ENCODE data around the gene SPRY4. TPM values are rescaled to one million over a fixed set of nuclear protein-coding genes. Genes with fewer than 3 reads are reported as not detected.

The SPRY4 gene
- total RNA-seq, 2 donors from 2014 or later: 0.71 to 1.1 TPM

GRCh38 chr5:142313682-142314081 lies 11.1 kb downstream of the SPRY4 start:
- Mint-ChIP-seq H3K27me3 (no peaks in the 10 kb centered on the region), H3K4me3 (no peak overlapping the region), H3K36me3 (ENCODE audit: low read depth) (no peaks in the 10 kb centered on the region), H3K9me3 (no peaks in the 10 kb centered on the region), H3K4me1 (peaks cover 3% of the 10 kb centered on the region), H3K27ac (no peak overlapping the region)
- no peak for ATAC-seq (replicated peaks)

- Mint-ChIP-seq H3K9me3 (no peaks in the 10 kb centered on the region), H3K27ac (no peak overlapping the region), H3K36me3 (ENCODE audit: low read depth) (no peaks in the 10 kb centered on the region), H3K4me3 (no peak overlapping the region), H3K27me3 (no peaks in the 10 kb centered on the region), H3K4me1 (peaks cover 3% of the 10 kb centered on the region)
- ATAC-seq (replicated peaks): no peak
These were observed 11.5 kb downstream of the SPRY4 start for GRCh38 chr5:142313275-142313674.

GRCh38 chr5:142312399-142312798 lies 12.4 kb downstream of the SPRY4 start:
- no peak for ATAC-seq (replicated peaks)
- Mint-ChIP-seq H3K27me3 (no peaks in the 10 kb centered on the region), H3K27ac (no peak overlapping the region), H3K4me3 (no peak overlapping the region), H3K4me1 (peaks cover 3% of the 10 kb centered on the region), H3K36me3 (ENCODE audit: low read depth) (no peaks in the 10 kb centered on the region), H3K9me3 (no peaks in the 10 kb centered on the region)

GRCh38 chr5:142311725-142312124 lies 13.1 kb downstream of the SPRY4 start:
- H3K27ac Mint-ChIP-seq: no peak overlapping the region
- H3K27me3 Mint-ChIP-seq: no peaks in the 10 kb centered on the region
- peaks cover 3% of the 10 kb centered on the region for H3K4me1 Mint-ChIP-seq
- no peaks in the 10 kb centered on the region for H3K9me3 Mint-ChIP-seq
- H3K4me3 Mint-ChIP-seq: no peak overlapping the region
- H3K36me3 Mint-ChIP-seq (ENCODE audit: low read depth): no peaks in the 10 kb centered on the region
- no peak for ATAC-seq (replicated peaks)

- Mint-ChIP-seq H3K27ac (no peak overlapping the region), H3K36me3 (ENCODE audit: low read depth) (no peaks in the 10 kb centered on the region), H3K9me3 (no peaks in the 10 kb centered on the region), H3K27me3 (no peaks in the 10 kb centered on the region), H3K4me3 (no peak overlapping the region), H3K4me1 (peaks cover 3% of the 10 kb centered on the region)
- no peak for ATAC-seq (replicated peaks)
These were observed 14.0 kb downstream of the SPRY4 start for GRCh38 chr5:142310803-142311202.

GRCh38 chr5:142309747-142310318 lies 15.0 kb downstream of the SPRY4 start:
- Mint-ChIP-seq H3K9me3 (no peaks in the 10 kb centered on the region), H3K27me3 (no peaks in the 10 kb centered on the region), H3K4me3 (no peak overlapping the region), H3K36me3 (ENCODE audit: low read depth) (no peaks in the 10 kb centered on the region), H3K4me1 (no peaks in the 10 kb centered on the region), H3K27ac (no peak overlapping the region)
- ATAC-seq (replicated peaks): no peak

- H3K27ac Mint-ChIP-seq: no peak overlapping the region
- H3K9me3 Mint-ChIP-seq: no peaks in the 10 kb centered on the region
- H3K36me3 Mint-ChIP-seq (ENCODE audit: low read depth): no peaks in the 10 kb centered on the region
- H3K4me3 Mint-ChIP-seq: no peak overlapping the region
- ATAC-seq (replicated peaks): no peak
- H3K4me1 Mint-ChIP-seq: no peaks in the 10 kb centered on the region
- no peaks in the 10 kb centered on the region for H3K27me3 Mint-ChIP-seq
These were observed 16.5 kb downstream of the SPRY4 start for GRCh38 chr5:142308358-142308757.

- H3K4me1 Mint-ChIP-seq: no peaks in the 10 kb centered on the region
These were observed 17.5 kb downstream of the SPRY4 start for GRCh38 chr5:142307146-142307890.

GRCh38 chr5:142306077-142306502 lies 18.7 kb downstream of the SPRY4 start:
- Mint-ChIP-seq H3K36me3 (ENCODE audit: low read depth) (no peaks in the 10 kb centered on the region), H3K27me3 (no peaks in the 10 kb centered on the region), H3K9me3 (no peaks in the 10 kb centered on the region), H3K4me1 (no peaks in the 10 kb centered on the region), H3K4me3 (no peak overlapping the region), H3K27ac (no peak overlapping the region)
- no peak for ATAC-seq (replicated peaks)

More at GRCh38 chr5:142307146-142307890, 17.5 kb downstream of the SPRY4 start:
- Mint-ChIP-seq H3K27ac (no peak overlapping the region), H3K36me3 (ENCODE audit: low read depth) (no peaks in the 10 kb centered on the region), H3K9me3 (no peaks in the 10 kb centered on the region), H3K27me3 (no peaks in the 10 kb centered on the region), H3K4me3 (no peak overlapping the region)
- ATAC-seq (replicated peaks): no peak

- Mint-ChIP-seq H3K4me1 (no peaks in the 10 kb centered on the region), H3K27ac (no peak overlapping the region), H3K36me3 (ENCODE audit: low read depth) (no peaks in the 10 kb centered on the region), H3K27me3 (no peaks in the 10 kb centered on the region), H3K9me3 (no peaks in the 10 kb centered on the region), H3K4me3 (no peak overlapping the region)
- no peak for ATAC-seq (replicated peaks)
These were observed 19.6 kb downstream of the SPRY4 start for GRCh38 chr5:142305211-142305610.

GRCh38 chr5:142304013-142304701 lies 20.7 kb downstream of the SPRY4 start:
- Mint-ChIP-seq H3K27me3 (no peaks in the 10 kb centered on the region), H3K27ac (no peak overlapping the region), H3K4me3 (no peak overlapping the region), H3K36me3 (ENCODE audit: low read depth) (no peaks in the 10 kb centered on the region), H3K9me3 (no peaks in the 10 kb centered on the region), H3K4me1 (no peaks in the 10 kb centered on the region)
- ATAC-seq (replicated peaks): no peak

- no peaks in the 10 kb centered on the region for H3K27me3 Mint-ChIP-seq
- no peaks in the 10 kb centered on the region for H3K9me3 Mint-ChIP-seq
- no peaks in the 10 kb centered on the region for H3K36me3 Mint-ChIP-seq (ENCODE audit: low read depth)
- H3K4me1 Mint-ChIP-seq: no peaks in the 10 kb centered on the region
- no peak overlapping the region for H3K27ac Mint-ChIP-seq
- no peak for ATAC-seq (replicated peaks)
- H3K4me3 Mint-ChIP-seq: no peak overlapping the region
These were observed 21.3 kb downstream of the SPRY4 start for GRCh38 chr5:142303565-142303964.

- ATAC-seq (replicated peaks): no peak
- Mint-ChIP-seq H3K9me3 (no peaks in the 10 kb centered on the region), H3K4me3 (no peak overlapping the region), H3K27ac (no peak overlapping the region), H3K36me3 (ENCODE audit: low read depth) (no peaks in the 10 kb centered on the region), H3K4me1 (no peaks in the 10 kb centered on the region), H3K27me3 (no peaks in the 10 kb centered on the region)
These were observed 23.3 kb downstream of the SPRY4 start for GRCh38 chr5:142301540-142301939.

- no peaks in the 10 kb centered on the region for H3K27me3 Mint-ChIP-seq
- no peak overlapping the region for H3K4me3 Mint-ChIP-seq
- H3K9me3 Mint-ChIP-seq: no peaks in the 10 kb centered on the region
- H3K4me1 Mint-ChIP-seq: no peaks in the 10 kb centered on the region
- H3K36me3 Mint-ChIP-seq (ENCODE audit: low read depth): no peaks in the 10 kb centered on the region
- H3K27ac Mint-ChIP-seq: no peak overlapping the region
- ATAC-seq (replicated peaks): no peak
These were observed 24.1 kb downstream of the SPRY4 start for GRCh38 chr5:142300677-142301076.

- ATAC-seq (replicated peaks): no peak
- no peaks in the 10 kb centered on the region for H3K36me3 Mint-ChIP-seq (ENCODE audit: low read depth)
- no peaks in the 10 kb centered on the region for H3K4me1 Mint-ChIP-seq
- H3K27ac Mint-ChIP-seq: no peak overlapping the region
- H3K4me3 Mint-ChIP-seq: no peak overlapping the region
- H3K27me3 Mint-ChIP-seq: no peaks in the 10 kb centered on the region
- H3K9me3 Mint-ChIP-seq: no peaks in the 10 kb centered on the region
These were observed 26.0 kb downstream of the SPRY4 start for GRCh38 chr5:142298789-142299188.
